Measurements from ENCODE around the gene PHF19.

Gene PHF19

DNA sequence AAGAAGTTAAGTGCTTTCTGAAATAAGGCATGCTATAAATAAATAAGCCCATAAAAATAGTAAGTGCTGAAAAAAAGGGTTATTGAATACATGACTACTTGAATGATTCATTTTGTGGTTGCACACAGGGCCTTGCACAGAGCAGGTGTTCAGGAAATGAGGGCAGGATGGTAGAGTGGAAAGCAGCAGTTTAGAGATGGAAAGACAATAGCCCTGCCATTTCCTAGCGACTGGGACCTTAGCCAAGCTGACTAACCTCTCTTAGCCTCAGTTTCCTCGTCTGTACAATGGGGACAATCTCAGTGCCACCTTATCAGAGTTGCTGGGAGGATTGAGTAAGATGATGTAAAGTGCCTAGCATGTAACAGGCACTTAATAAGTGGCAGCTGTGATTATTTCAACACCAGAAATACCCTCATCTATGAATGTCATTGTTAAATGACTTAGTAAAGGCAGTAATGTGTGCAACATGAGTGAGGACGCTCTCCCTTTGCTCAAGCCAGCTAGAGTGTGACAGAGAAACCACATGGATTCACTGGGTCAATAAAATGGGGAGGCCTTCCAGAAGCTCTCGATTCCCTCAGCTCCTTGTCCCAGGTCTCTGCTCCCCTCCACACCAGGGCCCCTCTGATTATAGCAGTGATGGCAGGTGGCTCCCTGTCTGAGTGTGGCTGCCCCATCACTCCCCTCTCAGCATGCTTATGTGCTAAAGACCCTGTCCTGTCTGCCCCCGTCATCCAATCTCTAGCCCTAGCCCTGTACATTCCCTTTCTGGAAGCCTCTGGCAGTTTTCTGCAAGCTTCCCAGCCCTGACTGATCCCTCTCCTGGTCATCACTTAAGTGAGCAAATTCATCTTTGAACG lies 16.0 kb upstream of the PHF19 start:
- in situ Hi-C loops (cut with MboI; ENCODE audit: low sequenced_read_pairs) = no loop called here

DNA sequence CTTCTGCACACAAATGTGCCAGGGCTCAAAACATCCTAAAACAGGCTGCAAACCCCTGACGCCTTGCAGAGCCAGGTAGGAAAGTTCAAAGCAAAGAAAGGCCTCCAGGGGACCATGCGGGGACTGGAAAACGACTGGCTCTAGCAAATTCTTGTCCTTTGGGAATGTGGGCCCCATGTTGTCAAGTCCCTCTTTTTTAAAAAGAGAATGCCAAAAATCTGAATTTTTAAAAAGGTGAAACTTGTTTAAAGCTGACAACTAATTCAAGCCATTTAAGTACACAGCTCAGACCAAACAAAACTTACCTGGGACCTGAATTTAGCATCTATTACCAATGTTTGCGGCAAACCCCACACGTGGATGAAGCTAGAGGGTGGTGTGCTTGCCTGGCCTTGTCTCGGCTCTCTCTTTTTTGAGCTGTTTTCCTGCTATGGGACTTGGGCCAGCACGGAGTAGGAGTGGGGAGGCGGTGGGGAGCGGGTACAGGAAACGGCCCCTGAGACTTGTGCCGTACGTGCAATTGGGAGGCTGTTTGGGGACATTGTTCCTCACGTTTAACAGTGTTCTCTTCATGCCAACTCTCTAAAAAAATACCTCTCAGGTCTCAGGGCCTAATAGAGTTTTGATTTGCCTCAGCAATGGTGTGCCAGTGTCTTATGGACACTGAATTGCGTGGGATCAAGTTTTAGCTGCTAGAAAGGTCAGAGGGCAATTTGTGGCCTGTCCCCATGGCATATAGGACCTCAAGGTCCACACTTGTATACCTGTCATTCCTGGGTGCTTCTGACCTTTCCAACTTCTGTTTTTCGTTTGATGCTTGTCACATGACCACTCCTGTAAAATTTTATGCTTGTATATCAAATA lies 15.1 kb upstream of the PHF19 start:
- in situ Hi-C loops (cut with MboI; ENCODE audit: low sequenced_read_pairs) = no loop called here

DNA sequence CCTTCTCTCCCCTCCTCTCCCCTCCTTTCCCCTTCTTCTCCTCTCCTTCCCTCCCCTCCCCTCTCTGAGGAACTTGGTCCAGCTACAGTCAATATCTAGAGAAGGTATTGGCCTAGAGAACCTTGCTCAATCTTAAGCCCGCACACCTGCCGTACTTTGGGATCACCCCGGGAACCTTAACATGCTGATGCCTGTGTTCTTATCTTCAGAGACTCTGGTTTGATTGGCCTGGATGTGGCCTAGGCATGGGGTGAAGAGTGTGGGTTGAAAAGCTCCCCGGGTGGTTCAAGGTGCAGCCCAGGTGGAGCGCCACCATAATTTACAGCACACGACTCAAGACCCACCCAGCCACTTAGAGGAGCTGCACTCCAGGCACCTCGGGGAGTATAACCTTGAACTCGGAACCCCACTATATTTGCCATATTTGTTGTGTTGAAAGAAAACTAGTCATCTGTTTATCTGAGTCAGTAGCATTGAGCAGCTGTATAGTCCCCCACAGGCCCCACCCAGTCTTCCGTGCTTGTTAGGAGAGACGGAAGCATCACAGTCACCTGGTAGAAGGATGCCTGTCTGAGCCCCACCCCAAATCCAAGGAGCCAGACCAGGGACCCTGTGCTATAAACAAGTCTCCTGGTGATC lies 14.4 kb upstream of the PHF19 start:
- in situ Hi-C loops (cut with MboI; ENCODE audit: low sequenced_read_pairs) = no loop called here

DNA sequence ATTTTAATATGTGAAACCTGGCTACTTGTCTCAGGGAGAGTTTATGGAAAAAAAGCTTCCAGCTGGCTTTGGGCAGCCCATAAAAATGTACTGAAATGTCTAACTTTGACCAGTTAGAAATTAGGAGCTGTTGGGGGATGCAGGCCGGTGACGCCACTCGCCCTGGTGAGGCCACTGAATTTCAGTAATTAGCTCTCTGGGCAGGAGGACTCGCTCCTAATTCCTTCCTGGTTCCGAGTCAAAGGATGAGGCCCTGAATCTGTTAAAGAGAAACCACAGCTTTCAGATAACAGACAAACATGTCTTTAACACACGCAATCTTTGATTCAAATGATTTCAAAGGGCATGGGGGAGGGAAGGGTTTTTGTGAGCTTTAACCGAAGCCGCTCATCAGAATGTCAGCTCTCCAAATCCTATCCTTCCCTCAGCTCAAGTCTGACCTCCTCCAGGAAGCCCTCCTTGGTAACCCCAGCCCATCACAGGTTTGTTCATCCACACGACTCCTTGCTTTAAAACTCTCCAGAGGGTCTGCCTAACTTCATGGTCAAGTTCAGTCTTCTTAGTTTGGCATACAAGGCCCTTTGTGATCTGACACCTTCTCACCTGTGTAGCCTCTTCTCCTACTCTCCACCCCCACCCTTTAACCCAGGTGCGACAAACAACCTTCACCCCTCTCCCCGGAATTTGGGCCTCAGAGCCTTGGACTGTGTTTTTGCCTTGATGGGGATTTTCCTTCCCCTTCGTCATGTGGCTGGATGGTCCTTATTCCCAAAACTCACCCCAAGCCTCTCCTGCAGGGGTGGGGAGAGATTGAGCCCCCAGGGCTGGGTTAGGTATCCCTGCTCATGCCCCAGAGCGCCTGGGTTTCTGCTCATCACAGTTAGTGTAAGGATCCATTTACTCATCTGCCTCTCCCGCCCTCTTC lies 13.6 kb upstream of the PHF19 start:
- in situ Hi-C loops (cut with MboI; ENCODE audit: low sequenced_read_pairs) = no loop called here

DNA sequence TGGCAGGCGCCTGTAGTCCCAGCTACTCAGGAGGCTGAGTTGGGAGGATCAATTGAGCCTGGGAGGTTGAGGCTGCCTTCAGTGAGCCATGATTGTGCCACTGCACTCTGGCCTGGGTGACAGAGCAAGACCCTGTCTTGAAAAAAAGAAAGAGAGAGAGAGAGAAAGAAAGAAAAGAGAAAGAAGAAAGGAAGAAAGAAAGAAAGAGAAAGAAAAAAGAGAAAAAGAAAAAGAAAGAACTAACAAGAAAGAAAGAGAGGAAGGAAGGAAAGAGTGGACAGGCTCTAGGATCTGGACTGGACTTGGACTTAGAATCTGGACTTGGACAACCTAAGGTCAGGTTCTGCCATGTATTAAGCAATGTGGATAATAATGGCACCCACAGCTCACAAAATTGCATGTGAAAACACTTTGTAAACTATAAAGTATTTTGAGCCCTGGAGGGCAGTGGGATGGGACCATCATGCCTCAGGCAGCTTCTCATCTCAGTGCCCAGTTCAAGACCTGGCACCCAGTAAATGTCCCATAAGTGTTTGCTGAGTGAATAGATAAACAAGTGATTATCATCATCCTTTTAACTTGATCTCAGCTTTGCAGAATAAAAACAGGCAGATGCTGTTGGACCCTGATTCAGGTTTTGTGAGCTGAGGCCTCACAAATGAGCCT lies 12.8 kb upstream of the PHF19 start:
- in situ Hi-C loops (cut with MboI; ENCODE audit: low sequenced_read_pairs) = no loop called here

DNA sequence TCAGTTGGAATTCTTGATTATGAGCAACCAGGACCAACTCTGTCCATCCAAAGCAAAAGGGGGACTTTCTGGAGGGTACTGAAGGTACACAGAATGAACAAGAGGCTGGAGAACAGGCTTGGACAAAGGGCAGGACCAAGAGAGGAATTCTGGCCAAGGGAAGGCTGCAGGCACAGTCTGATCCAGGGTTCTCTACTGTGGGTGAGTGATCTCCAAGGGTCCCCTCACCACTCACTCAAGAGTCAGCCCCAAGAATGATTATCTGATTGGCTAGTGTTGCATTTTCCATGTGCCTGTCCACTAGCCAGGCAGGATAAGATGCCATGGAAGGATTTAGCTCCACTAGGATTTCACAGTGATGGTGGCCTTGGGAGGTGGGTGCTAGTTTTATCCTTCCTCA lies 11.6 kb upstream of the PHF19 start:
- in situ Hi-C loops (cut with MboI; ENCODE audit: low sequenced_read_pairs) = no loop called here

DNA sequence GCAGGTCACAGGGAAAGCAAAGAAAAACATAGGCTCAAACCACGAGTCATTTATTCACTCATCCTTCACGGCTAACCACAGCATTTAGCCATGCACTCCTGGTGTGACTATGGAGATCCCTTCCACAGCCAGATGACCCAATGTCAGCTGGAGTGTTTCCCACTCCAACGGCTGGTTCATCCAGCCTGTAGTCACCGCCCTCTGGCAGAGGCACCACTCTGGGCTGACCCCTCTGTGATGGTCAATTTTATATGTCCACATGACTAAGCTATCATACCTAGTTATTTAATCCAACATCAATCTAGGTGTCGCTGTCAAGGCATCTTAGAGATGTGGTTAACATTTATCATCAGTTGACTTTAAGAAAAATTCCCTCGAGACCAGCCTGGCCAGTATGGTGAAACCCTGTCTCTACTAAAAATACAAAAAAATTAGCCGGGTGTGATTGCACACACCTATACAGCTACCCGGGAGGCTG lies 9.5 kb upstream of the PHF19 start:
- in situ Hi-C loops (cut with MboI; ENCODE audit: low sequenced_read_pairs) = no loop called here

DNA sequence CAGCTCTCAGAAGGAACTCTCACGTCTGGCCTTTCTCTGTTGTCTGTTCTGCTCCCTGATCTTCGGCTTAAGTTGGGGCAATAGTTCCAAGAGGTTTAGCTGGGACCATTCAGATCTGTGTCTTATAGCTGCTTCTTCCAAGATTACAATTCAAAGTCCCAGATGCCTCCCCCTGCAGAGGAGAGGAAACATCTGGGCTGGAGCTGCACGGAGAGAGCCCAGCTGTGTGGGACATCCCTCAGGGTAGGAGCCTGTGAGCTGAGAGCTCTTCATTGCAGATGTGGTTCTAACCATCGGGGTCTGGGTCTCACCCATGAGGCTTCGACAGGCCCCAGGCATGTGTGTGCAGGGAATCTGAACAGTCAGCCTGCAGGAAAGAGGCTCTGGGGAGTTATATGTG lies 9.0 kb upstream of the PHF19 start:
- in situ Hi-C loops (cut with MboI; ENCODE audit: low sequenced_read_pairs) = no loop called here

DNA sequence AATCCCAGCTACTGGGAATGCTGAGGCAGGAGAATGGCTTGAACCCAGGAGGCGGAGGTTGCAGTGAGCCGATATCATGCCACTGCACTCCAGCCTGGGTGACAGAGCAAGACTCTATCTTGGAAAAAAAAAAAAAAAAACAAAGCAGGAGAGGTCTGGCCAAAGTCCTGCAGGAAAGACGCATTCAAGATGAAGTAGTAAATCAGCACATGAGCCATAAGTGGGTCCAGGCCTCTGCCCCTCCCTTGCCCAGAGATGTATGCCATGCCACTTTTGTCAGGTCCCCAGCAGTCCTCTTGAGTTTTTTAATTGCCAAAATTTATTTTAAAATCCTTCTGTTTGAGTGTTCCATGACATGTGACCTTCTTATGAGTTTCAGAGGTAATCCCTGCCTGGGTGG lies 8.5 kb upstream of the PHF19 start:
- in situ Hi-C loops (cut with MboI; ENCODE audit: low sequenced_read_pairs) = no loop called here

DNA sequence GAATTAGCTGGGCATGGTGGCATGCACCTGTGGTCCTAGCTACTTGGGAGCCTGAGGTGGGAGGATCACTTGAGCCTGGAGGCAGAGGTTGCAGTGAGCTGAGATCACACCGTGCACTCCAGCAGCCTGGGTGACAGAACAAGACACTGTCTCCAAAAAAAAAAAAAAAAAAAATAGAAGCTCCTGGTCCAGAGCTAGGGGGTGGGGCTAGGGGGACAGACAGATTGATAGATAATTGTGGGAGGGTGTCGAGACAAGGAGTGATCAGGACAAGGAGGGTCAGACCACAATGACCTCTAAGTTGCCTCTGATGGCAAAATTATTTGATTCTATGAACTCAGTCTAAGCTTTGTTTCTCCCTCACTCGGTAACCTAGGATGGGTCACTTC lies 6.6 kb upstream of the PHF19 start:
- in situ Hi-C loops (cut with MboI; ENCODE audit: low sequenced_read_pairs) = no loop called here

DNA sequence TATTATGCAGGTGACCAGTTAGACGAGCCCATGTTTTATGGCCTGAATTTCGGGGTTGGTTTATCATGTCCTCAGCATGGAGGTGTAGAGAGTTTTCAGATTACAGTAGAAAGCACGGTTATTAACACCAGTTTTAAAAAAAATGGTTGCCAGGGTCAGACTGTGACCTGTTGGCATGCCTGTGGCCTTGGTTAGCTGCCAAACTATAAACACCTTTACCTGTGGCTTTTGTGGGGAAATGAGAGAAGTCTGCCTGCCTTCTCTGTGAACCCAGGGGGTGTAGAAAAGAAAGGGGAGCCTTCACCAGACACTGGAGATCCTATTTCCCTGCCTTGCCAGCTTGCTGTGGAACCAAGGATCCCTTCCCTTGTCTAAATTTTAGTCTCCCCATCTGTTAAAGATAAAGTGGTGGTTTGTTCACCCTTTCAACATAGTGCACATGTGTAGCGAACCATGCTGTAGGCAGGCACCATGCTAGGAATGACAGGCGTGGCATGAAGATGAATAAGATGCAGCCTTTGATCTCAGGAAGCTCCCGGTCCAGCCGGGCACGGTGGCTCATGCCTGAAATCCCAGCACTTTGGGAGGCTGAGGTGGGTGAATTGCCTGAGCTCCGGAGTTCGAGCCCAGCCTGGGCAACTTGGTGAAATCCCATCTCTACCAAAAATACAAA lies 6.1 kb upstream of the PHF19 start:
- in situ Hi-C loops (cut with MboI; ENCODE audit: low sequenced_read_pairs) = no loop called here

DNA sequence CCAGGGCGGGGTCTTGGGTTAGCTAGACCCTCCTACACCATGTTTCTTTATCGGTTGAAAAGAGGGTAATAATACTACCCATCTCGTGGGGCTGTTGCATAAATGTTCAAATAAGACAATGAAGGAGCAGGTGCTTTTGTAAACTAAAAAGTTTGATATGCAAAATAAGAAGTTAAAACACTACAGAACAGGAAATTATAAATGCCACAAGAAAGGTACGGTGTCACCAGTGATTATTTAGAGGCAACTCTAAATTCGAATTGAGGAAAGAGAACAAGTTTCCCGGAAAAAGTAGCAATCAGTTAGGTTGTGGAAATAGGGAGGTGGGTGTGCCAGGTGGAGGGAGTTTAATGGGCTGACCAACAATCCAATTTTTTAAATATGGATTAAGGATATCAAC lies 2.5 kb upstream of the PHF19 start:
- in situ Hi-C loops (cut with MboI; ENCODE audit: low sequenced_read_pairs) = no loop called here

DNA sequence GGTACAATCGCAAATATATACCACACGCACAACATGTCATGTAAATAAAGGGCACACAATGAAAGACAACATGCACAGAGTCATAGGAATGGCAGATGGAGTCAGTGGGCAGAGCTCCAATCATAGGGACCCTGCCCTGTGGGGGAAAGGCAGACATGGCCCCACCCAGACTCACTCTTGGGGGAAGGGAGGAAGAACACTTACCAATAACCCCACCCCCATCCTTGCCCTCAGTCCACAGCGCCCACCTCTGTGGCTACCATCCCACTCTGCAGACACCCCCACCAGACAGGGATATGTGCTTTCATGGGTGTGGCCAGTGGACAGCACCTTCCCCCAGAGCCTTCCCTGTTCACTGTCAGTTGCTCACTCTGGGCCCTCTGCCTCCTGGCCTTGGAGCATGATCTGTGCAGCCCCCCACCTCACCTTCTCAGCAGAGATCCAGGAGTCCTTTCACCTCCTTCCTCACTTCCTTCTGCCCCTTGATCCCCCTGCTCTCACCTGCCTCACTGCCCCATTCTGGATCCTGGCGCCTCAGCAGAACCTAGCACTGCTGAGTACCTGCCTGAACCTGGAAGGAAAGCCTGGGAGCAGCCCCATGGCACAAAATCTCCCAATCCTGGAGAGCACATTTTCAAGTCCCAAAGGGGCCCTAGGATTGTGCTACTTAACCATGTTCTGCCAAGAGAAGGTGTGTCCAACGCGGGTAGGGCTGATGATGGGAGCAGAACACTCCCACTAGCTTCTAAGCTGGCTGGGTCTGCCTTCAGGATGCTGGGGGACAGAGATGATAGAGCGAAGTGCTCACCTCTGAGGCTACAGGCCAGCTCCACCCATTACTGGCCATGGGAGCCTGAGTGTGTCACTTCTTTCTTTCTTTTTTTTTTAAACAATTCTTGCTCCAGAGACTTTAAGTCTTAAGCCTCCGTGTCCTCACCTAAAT lies 1.5 kb upstream of the PHF19 start:
- in situ Hi-C loops (cut with MboI; ENCODE audit: low sequenced_read_pairs) = no loop called here

DNA sequence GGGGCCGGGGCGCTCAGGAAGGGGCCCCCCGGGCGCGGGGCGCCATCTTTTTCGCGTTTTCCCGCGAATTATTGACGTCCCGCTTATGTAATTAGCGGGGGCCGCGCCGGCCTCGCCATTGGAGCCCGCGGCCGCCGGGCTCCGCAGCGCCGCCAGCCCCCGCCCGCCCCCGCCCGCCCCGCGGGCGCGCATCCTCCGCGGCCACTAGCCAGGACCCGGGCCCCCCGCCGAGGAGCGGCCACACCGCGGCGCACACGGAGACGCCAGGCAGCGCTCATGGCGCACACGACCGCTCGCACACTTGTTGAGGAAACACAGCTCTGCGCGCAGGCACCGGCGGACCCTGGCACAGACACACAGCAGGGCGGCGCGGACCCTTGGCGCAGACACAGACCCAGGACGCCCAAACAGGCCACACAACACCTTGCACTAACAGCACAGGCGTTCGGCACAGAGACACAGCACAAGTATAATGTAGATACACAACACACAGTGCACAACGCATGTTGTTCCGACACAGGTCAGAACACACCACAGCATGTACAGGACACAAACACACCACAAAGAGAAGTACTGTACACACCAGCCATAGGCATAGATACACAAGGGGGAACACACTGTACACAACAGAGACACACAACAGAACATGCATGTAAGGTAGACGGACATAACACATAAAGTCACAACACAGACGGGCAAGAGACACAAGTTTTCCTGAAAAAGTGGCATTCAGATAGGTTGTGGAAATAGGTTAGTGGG lies 467 bp upstream of the PHF19 start:
- in situ Hi-C loops (cut with MboI; ENCODE audit: low sequenced_read_pairs) = no loop called here

DNA sequence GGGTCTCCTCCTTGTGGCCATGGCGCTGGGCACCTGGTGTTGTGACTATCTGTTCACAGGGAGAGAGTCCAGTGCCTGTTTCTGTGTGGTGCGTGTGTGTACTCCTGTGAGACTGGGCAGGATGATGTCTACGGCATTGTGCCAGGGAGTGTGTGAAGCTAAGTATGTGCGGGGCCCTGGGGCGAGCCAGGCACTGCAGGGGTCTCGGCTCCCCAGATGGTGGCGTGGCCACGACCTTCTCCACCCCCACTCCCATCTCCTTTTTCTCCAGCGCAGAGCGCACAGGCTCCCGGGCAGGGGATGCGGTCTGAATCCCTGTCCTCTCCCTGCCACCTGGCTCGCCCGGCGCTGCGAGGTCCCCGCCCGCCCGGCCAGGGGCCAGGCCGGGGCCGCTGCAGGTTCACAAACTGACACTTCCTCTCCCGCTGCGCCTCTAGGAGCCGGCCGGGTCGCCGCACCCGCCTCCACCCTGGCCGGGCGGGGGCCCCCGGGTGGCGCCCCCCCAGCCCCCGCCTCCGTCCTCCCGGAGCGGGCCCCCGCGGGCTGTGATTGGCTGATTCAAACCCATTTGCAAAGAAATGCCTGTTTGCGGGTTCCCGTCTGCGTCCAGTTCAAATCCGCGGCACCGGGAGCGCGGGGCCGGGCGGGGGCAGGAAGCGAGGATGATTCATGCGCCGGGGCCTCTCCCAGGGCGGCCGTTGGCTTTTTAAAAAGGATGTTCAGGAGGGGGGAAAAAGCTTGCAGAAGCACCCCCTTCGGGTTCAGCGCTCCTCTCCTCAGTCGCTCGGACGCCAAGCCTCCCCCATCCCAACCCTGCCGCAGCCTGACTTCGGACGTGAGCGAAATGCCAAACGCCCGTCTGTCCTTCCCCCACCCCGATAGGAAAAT lies 790 bp downstream of the PHF19 start:
- in situ Hi-C loops (cut with MboI; ENCODE audit: low sequenced_read_pairs) = no loop called here

DNA sequence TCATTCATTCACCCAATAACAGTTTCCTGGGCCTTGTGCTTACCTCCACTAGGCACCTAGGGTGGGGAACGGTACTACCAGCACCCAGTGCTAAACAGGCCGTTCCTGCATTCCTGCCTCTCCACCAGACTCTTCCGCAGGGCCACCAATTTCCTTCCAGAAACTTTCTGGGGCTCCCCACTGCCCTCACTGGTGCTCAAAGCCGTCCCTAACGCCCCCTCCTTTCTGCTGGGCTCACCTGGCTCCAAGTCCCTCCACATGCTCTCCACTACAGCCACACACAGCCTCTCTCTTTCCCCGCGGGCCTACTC lies 1.4 kb downstream of the PHF19 start:
- in situ Hi-C loops (cut with MboI; ENCODE audit: low sequenced_read_pairs) = no loop called here

DNA sequence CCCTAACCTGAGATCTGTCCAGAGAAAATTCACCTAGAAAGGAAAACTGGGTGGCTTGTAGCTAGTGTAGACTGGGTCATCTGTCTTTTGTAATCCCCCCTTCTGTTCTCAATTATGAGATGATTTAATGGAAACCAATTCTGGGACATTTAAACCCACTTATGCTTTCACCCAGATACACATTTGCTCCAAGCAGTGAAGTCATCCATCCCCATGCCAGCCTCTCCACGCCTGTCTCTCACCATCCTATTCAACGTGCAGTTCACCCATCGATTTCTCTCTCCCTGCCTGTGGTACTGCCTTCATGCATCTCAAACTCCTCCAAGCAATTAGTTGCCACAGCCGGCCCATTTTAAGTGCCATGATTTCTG lies 1.8 kb downstream of the PHF19 start:
- in situ Hi-C loops (cut with MboI; ENCODE audit: low sequenced_read_pairs) = no loop called here
